GM12891 (cell line): ENCODE measurements around the gene LRRIQ3.

Source experiments
- POLR2A ChIP-seq: IDR thresholded peaks from 2 replicates; pipeline ENCODE4 v1.6.1; 2011; ENCODE audit warnings: low read depth, low read length, control low read depth
- POLR2AphosphoS5 ChIP-seq: IDR thresholded peaks from 2 replicates; pipeline ENCODE4 v1.6.1; 2011; ENCODE audit warnings: low read depth, low read length, control low read depth
- POU2F2 ChIP-seq: IDR thresholded peaks from 2 replicates; pipeline ENCODE4 v1.6.1; 2011; ENCODE audit warnings: low read depth, mild to moderate bottlenecking, control low read depth, low read length, moderate library complexity
- SPI1 ChIP-seq: IDR thresholded peaks from 2 replicates; pipeline ENCODE4 v1.6.1; 2011; ENCODE audit warnings: low read depth, low read length, control low read depth
- TAF1 ChIP-seq: IDR thresholded peaks from 2 replicates; pipeline ENCODE4 v1.6.1; 2011; ENCODE audit warnings: low read depth, low read length, control low read depth

GRCh38 chr1:74245168-74245772, 47.3 kb upstream of the LRRIQ3 start:
- TF ChIP-seq TAF1 (no peak), POLR2A (no peak), POU2F2 (no peak), POLR2AphosphoS5 (no peak), SPI1 (no peak)
